Measurements from ENCODE around the gene MYZAP.

GRCh38 chr15:57685306-57686095, 93.8 kb downstream of the MYZAP start:
- no peak for TF ChIP-seq POLR2AphosphoS5 (IDR thresholded peaks at IDR 0.05; ENCODE audit: low read depth, low read length)
- no peak for TF ChIP-seq FOXP2 (optimal IDR thresholded peaks at IDR 0.05; ENCODE audit: borderline replicate concordance, extremely low read depth, extremely low read length, insufficient read depth)
- TF ChIP-seq REST (IDR thresholded peaks at IDR 0.05; ENCODE audit: insufficient read depth in 1 of 2, low read depth in 2 of 2, low read length in 2 of 2) = no peak
- no peak for TF ChIP-seq SIN3A (IDR thresholded peaks at IDR 0.05; ENCODE audit: borderline replicate concordance, insufficient read depth, low read length)
